Measurements from ENCODE around the gene ASH1L. TPM values are rescaled to one million over a fixed set of nuclear protein-coding genes. Genes with fewer than 3 reads are reported as not detected.

Gene ASH1L
- total and polyA plus RNA-seq, 9 of the 15 experiments (the other 6 are each of a cell fraction or from before 2014, with no cell fraction given) = 2.0 to 23.3 (median 14.6) TPM

GRCh38 chr1:155609515-155610256 is 47.1 kb upstream of the ASH1L start, which contains the start of gene MSTO1 (continued):
- TF ChIP-seq VEZF1 (CRISPR knock-in tag; IDR thresholded peaks at IDR 0.05) = peak; percentile 72
- no peak for TF ChIP-seq AFF4 (CRISPR knock-in tag; IDR thresholded peaks at IDR 0.05)
- TF ChIP-seq CLOCK (CRISPR knock-in tag; IDR thresholded peaks at IDR 0.05; ENCODE audit: borderline replicate concordance) = no peak
- TF ChIP-seq ZBTB8A (IDR thresholded peaks at IDR 0.05; ENCODE audit: partially characterized antibody) = no peak
- no peak for TF ChIP-seq CTCFL (IDR thresholded peaks at IDR 0.05; ENCODE audit: borderline replicate concordance, insufficient read depth, low read depth, low read length, poor library complexity, severe bottlenecking)
- no peak for TF ChIP-seq TEAD4 (IDR thresholded peaks at IDR 0.05; ENCODE audit: low read length)
- TF ChIP-seq TEAD4 (CRISPR knock-in tag; IDR thresholded peaks at IDR 0.05; ENCODE audit: borderline replicate concordance) = no peak
- TF ChIP-seq CSDE1 (IDR thresholded peaks at IDR 0.05) = no peak
- TF ChIP-seq FOXO4 (CRISPR knock-in tag; IDR thresholded peaks at IDR 0.05) = no peak
- no peak for TF ChIP-seq ZNF146 (CRISPR knock-in tag; IDR thresholded peaks at IDR 0.05; ENCODE audit: unreplicated experiment)
- no peak for TF ChIP-seq ZNF707 (CRISPR knock-in tag; conservative IDR thresholded peaks at IDR 0.05)
- TF ChIP-seq ZNF324 (CRISPR knock-in tag; IDR thresholded peaks at IDR 0.05) = no peak
- no peak for TF ChIP-seq KLF10 (CRISPR knock-in tag; IDR thresholded peaks at IDR 0.05)
